Nephron (organoid): ENCODE results near the gene ZWINT.

Experiments
- H3K27ac Mint-ChIP-seq, 3 experiments: 2 replicates each; pipeline ENCODE4 v1.8.0; 2020; ENCODE audit warnings: mixed read lengths in 3 of 3, mild to moderate bottlenecking in 2 of 3, moderate library complexity in 1 of 3
- H3K27me3 Mint-ChIP-seq: 2 replicates; pipeline ENCODE4 v1.8.0; 2021; ENCODE audit warnings: low read depth, mild to moderate bottlenecking, moderate library complexity, mixed read lengths
- H3K36me3 Mint-ChIP-seq: 2 replicates; pipeline ENCODE4 v1.8.0; 2020; ENCODE audit warnings: low read depth, mixed read lengths
- H3K4me1 Mint-ChIP-seq: 2 replicates; pipeline ENCODE4 v1.8.0; 2020; ENCODE audit warnings: mixed read lengths
- H3K4me3 Mint-ChIP-seq, 3 experiments: 2 replicates each; pipeline ENCODE4 v1.8.0; 2020; ENCODE audit warnings: mild to moderate bottlenecking in 3 of 3, mixed read lengths in 3 of 3, moderate library complexity in 2 of 3
- H3K9me3 Mint-ChIP-seq: 2 replicates; pipeline ENCODE4 v1.8.0; 2020; ENCODE audit warnings: mixed read lengths
- CTCF ChIP-seq, 3 experiments: fragments of 200-600 bp; sonication (generic); IDR thresholded peaks; one replicate each; pipeline ENCODE4 v1.5.0; 2021; ENCODE audit warnings: antibody characterized with exemption in 3 of 3; ENCODE audit not compliant: unreplicated experiment in 3 of 3

ZWINT gene

GRCh38 chr10:56360967-56361612 is at the start of gene ZWINT:
Gene ZWINT, minus strand, starts transcription at chr10:56361259. Its CDS starts 23 bp downstream, at chr10:56361236.
- Mint-ChIP-seq H3K4me1 (peaks cover 17% of the 10 kb centered on the region), H3K27me3 (no peaks in the 10 kb centered on the region), H3K9me3 (no peaks in the 10 kb centered on the region), H3K27ac (peak within 1 kb of the TSS; percentile 95 to 97 (median 95)), H3K4me3 (peak within 1 kb of the TSS; percentile 91 to 94 (median 92)), H3K36me3 (peaks cover 25% of the 10 kb centered on the region)
- no peak for TF ChIP-seq CTCF (IDR thresholded peaks at IDR 0.05; ENCODE audit: unreplicated experiment in 3 of 3)

- Mint-ChIP-seq H3K4me3 (no peak overlapping the region), H3K27ac (no peak overlapping the region), H3K27me3 (no peaks in the 10 kb centered on the region), H3K9me3 (peaks cover 11% of the 10 kb centered on the region), H3K36me3 (no peaks in the 10 kb centered on the region), H3K4me1 (no peaks in the 10 kb centered on the region)
- TF ChIP-seq CTCF (IDR thresholded peaks at IDR 0.05; ENCODE audit: unreplicated experiment in 3 of 3) = no peak
These were observed 22.7 kb upstream of the ZWINT start for GRCh38 chr10:56383806-56384205.

DNA sequence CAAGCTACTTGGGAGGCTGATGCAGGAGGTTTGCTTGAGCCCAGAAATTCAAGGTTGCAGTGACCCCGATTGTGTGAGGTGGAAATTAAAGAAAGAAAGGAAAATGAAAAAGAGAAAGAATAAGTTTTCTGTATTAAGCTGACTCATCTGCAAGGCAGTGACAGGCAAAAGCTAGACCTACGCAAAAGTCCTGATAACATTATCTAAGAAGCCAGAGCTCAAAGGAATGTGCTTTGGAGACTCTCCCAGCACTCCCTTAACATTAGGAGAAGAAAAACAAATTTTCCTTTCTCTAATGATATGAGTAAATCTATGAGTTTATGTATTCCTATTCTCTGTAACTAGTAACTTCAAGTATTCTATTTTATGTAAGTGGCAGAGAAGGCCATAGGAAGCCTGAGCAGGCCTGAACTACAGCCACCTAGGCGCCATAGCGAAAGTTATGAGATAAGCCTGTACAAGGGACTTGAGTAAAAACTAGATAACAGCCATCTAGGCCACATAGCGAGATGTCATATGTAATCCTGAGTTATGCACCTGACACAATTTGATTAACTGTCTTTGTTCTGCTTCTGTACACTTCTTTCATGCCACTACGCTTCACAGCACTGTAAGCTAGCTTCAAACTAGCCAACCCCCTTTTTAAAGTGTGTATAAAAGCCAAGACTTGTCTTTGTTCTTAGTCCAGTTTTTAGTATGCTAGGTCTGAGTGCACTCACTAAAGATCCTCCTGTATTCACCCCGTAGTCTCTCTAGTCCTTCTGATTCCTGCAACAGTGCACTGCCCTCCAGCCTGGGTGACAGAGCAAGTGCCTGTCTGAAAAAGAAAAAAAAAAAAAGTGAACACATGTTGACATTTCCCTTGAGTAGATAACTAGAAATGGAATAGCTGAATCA is 9.4 kb upstream of the ZWINT start:
- no peak for TF ChIP-seq CTCF (IDR thresholded peaks at IDR 0.05; ENCODE audit: unreplicated experiment in 3 of 3)
- Mint-ChIP-seq H3K27me3 (no peaks in the 10 kb centered on the region), H3K36me3 (peaks cover 5% of the 10 kb centered on the region)

GRCh38 chr10:56360583-56360966 is 484 bp downstream of the ZWINT start:
- no peak for TF ChIP-seq CTCF (IDR thresholded peaks at IDR 0.05; ENCODE audit: unreplicated experiment in 3 of 3)
- H3K27me3 Mint-ChIP-seq = no peaks in the 10 kb centered on the region
- peak overlapping the region; percentile 95 to 97 (median 95) for H3K27ac Mint-ChIP-seq
- H3K4me3 Mint-ChIP-seq = peak overlapping the region; percentile 91 to 94 (median 92)
- H3K4me1 Mint-ChIP-seq = peaks cover 17% of the 10 kb centered on the region
- H3K36me3 Mint-ChIP-seq = peaks cover 25% of the 10 kb centered on the region
- no peaks in the 10 kb centered on the region for H3K9me3 Mint-ChIP-seq

More for the DNA sequence above, 9.4 kb upstream of the ZWINT start:
- H3K27ac Mint-ChIP-seq = no peak overlapping the region
- H3K4me3 Mint-ChIP-seq = no peak overlapping the region
- H3K4me1 Mint-ChIP-seq = no peaks in the 10 kb centered on the region
- H3K9me3 Mint-ChIP-seq = peaks cover 16% of the 10 kb centered on the region

GRCh38 chr10:56359837-56360236 is 1.2 kb downstream of the ZWINT start:
- no peak overlapping the region for H3K27ac Mint-ChIP-seq
- peak overlapping the region; percentile 91 to 94 (median 92) for H3K4me3 Mint-ChIP-seq
- H3K4me1 Mint-ChIP-seq = peaks cover 17% of the 10 kb centered on the region
- no peak for TF ChIP-seq CTCF (IDR thresholded peaks at IDR 0.05; ENCODE audit: unreplicated experiment in 3 of 3)
- peaks cover 25% of the 10 kb centered on the region for H3K36me3 Mint-ChIP-seq
- no peaks in the 10 kb centered on the region for H3K27me3 Mint-ChIP-seq
- no peaks in the 10 kb centered on the region for H3K9me3 Mint-ChIP-seq
